HepG2 (cell line): ENCODE results near the gene ZSCAN1. TPM values are rescaled to one million over a fixed set of nuclear protein-coding genes. Genes with fewer than 3 reads are reported as not detected.

ENCODE experiments used
- ASH2L ChIP-seq: fragments of 300-600, 200-600 bp; sonication (generic); IDR thresholded peaks from 2 replicates; pipeline ENCODE4 v1.7.0; 2017; ENCODE audit warnings: low read depth, mild to moderate bottlenecking, moderate library complexity, mixed read lengths, low read length; ENCODE audit not compliant: insufficient read length
- GPBP1L1 ChIP-seq: sonication (generic); formaldehyde crosslinking; IDR thresholded peaks from 2 replicates; pipeline ENCODE4 v1.5.0; 2020; ENCODE audit warnings: mild to moderate bottlenecking, missing genetic modification reagents
- LBX2 ChIP-seq: sonication (generic); formaldehyde crosslinking; IDR thresholded peaks from 2 replicates; pipeline ENCODE4 v1.5.0; 2020; ENCODE audit warnings: missing genetic modification reagents, mild to moderate bottlenecking, borderline replicate concordance
- NR0B2 ChIP-seq: sonication (generic); formaldehyde crosslinking; IDR thresholded peaks from 2 replicates; pipeline ENCODE4 v1.4.0; 2020; ENCODE audit warnings: mild to moderate bottlenecking, missing genetic modification reagents
- PHF8 ChIP-seq: sonication (generic); formaldehyde crosslinking; IDR thresholded peaks from 2 replicates; pipeline ENCODE4 v1.5.0; 2020; ENCODE audit warnings: missing genetic modification reagents
- U2AF2 ChIP-seq: fragments of 200-400 bp; formaldehyde crosslinking; IDR thresholded peaks from 2 replicates; pipeline ENCODE4 v1.6.1; 2017; ENCODE audit warnings: low read depth, mild to moderate bottlenecking, low read length
- XBP1 ChIP-seq: sonication (generic); formaldehyde crosslinking; IDR thresholded peaks from 2 replicates; pipeline ENCODE4 v1.5.0; 2020; ENCODE audit warnings: missing genetic modification reagents
- ZNF318 ChIP-seq: sonication (generic); formaldehyde crosslinking; IDR thresholded peaks from 2 replicates; pipeline ENCODE4 v1.4.0; 2020; ENCODE audit warnings: mild to moderate bottlenecking, missing genetic modification reagents
- ZNF34 ChIP-seq: sonication (generic); formaldehyde crosslinking; IDR thresholded peaks from 2 replicates; pipeline ENCODE4 v1.4.0; 2020; ENCODE audit warnings: mild to moderate bottlenecking, missing genetic modification reagents, borderline replicate concordance
- ZNF512B ChIP-seq: sonication (generic); formaldehyde crosslinking; IDR thresholded peaks from 2 replicates; pipeline ENCODE4 v1.5.1; 2020; ENCODE audit warnings: missing genetic modification reagents, mild to moderate bottlenecking, borderline replicate concordance
- polyA plus RNA-seq, 8 experiments: library from polyadenylated mRNA; depleted of rRNA in 3 of 8; stranded (reverse) in 7 of 8; unstranded in 1 of 8; fragments of >200 nt; fragmentation: Illumina TruSeq in 4 of 8; extraction: Trizol in 4 of 8; gene quantifications; 2 replicates each; pipeline versions ENCODE4 v1.2.1 to v1.2.3, GENCODE V29; 2011 to 2016; ENCODE audit warnings: low read depth in 4 of 8, missing spikeins in 1 of 8, mixed read lengths in 1 of 8; ENCODE audit not compliant: insufficient read depth in 1 of 8
- total RNA-seq, 5 experiments: library from RNA; depleted of rRNA; stranded (reverse); fragments of >200 nt; fragmentation: Illumina TruSeq; extraction: Trizol; gene quantifications; 2 replicates each; pipeline ENCODE4 v1.2.3, GENCODE V29; 2016; ENCODE audit warnings: low read depth in 1 of 5
- TF ChIP-seq, protein P1 (sequence below): sonication (generic); formaldehyde crosslinking; IDR thresholded peaks from 2 replicates; pipeline ENCODE4 v1.5.0; 2020; ENCODE audit warnings: mild to moderate bottlenecking, missing genetic modification reagents

The ZSCAN1 gene
- total and polyA plus RNA-seq, 2 of the 13 experiments (the other 11 are each of a cell fraction or from before 2014, with no cell fraction given): not detected

DNA sequence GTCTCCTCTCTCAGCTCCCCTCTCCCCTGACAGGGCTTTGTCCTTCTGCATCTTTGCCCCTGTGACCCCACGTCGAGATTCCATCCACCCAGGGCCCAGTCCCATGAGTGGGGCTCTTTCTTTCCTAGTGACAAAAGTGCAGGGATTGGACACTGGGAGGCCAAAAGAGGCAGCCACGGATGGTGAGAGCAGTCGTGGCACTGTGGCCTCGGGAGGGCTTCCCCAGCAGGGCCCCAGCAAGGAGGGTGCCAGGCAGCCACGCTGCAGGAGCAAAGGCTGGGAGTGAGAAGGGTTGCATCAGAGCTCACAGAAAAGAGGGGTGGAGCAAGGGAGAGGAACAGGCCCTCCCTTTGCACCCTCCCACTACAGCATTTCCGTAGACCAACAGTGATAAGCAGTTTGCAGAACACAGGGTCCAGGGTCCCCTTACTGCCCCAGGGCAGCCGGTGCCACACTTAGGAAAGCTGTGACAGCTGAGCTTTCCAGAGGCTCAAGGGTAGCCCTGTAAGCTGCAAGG lies 4.9 kb downstream of the ZSCAN1 start (continued):
- no peak for TF ChIP-seq ZNF318 (CRISPR knock-in tag)
- no peak for TF ChIP-seq ZNF512B (CRISPR knock-in tag)
- no peak for TF ChIP-seq NR0B2 (CRISPR knock-in tag)
- no peak for TF ChIP-seq LBX2 (CRISPR knock-in tag)
- no peak for TF ChIP-seq ZNF34 (CRISPR knock-in tag)
- no peak for TF ChIP-seq GPBP1L1
- no peak for TF ChIP-seq ASH2L
- no peak for TF ChIP-seq U2AF2
- no peak for TF ChIP-seq XBP1 (CRISPR knock-in tag)
- TF ChIP-seq, protein P1, sequence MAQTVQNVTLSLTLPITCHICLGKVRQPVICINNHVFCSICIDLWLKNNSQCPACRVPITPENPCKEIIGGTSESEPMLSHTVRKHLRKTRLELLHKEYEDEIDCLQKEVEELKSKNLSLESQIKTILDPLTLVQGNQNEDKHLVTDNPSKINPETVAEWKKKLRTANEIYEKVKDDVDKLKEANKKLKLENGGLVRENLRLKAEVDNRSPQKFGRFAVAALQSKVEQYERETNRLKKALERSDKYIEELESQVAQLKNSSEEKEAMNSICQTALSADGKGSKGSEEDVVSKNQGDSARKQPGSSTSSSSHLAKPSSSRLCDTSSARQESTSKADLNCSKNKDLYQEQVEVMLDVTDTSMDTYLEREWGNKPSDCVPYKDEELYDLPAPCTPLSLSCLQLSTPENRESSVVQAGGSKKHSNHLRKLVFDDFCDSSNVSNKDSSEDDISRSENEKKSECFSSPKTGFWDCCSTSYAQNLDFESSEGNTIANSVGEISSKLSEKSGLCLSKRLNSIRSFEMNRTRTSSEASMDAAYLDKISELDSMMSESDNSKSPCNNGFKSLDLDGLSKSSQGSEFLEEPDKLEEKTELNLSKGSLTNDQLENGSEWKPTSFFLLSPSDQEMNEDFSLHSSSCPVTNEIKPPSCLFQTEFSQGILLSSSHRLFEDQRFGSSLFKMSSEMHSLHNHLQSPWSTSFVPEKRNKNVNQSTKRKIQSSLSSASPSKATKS (CRISPR knock-in tag): no peak
- TF ChIP-seq PHF8 (CRISPR knock-in tag): peak; percentile 20; the same call in 1 of the 2 replicates
